GM19397 (cell line): ENCODE measurements around the gene LSR.
"Not testable (repeated sequence)": the region's sequence is repeated elsewhere in the genome, so short reads cannot be mapped to it uniquely, and the experiment has no call there.

Experiments used
- ATAC-seq: cut with Tn5 transposase; IDR thresholded peaks from one replicate; pipeline ENCODE4 v1.9.1; 2021; ENCODE audit warnings: mild to moderate bottlenecking, moderate library complexity; ENCODE audit not compliant: unreplicated experiment

Gene LSR

DNA sequence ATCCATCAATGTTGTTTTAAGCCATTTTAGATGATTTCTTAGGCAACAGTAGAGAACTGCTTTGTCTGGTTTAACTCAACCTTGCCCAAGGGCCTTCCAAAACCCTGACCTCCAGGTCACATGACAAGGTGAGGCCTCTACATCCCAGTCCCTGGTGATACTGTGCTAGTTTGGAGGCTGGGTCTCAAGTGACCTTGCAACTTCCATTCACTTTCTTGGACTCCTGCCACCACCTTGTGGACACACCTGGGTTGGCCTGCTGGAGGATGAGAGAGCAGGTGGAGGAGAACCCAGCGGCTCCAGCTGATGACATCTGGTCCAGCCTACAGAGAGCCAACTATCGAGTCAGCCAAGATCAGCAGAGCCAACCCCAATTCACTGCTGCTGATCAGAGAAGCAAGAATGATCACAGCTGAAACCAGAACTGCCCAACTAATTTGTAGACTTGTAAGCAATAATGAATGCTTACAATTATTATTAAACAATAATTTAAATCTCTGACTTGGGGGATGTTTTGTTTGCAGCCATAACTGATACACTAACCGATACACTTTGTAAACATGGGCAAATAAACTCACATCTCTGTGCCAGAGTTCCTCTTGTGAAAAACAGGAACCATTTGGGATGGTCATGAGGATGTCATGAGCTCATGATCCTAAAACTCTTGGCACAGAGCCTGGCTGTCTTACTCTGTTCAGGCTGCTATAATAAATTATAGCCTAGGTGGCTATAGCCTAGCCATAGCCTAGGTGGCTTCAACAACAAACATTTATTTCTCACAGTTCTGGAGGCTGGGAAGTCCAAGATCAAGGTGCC is 31.8 kb upstream of the LSR start:
- no peak for ATAC-seq

DNA sequence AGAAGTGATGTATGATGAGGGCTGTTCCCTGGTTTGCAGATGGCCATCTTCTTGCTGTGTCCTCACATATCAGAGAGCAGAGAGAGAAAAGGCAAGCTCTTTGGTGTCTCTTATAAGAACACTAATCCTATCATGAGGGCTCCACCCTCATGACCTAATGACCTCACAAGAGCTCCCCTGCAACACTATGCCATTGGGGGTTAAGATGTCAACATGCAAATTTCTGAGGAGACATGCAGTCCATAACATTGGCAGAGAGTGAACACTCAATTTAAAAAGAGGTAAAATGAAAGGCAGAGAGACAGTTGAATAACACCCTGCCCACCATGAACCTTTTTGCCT is 31.2 kb upstream of the LSR start:
- no peak for ATAC-seq

DNA sequence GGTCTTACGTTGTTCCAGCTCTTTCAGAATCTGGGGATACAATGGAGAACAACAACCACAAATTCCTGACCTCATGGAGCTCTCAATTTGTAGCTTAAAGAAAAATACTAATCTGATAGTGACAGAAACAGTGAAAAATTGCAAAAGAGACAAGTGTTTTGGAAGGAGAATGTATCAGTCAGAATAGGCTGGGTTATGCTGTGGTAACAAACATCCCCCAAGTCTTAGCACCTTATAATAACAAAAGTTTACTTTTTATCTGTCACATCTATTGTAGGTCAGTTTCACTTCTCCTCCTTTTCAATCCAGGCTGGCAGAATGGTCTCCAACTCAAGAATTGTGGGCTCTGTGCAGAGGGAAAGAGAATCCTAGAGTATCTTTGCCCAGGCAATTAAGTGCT is 29.8 kb upstream of the LSR start:
- ATAC-seq: no peak

DNA sequence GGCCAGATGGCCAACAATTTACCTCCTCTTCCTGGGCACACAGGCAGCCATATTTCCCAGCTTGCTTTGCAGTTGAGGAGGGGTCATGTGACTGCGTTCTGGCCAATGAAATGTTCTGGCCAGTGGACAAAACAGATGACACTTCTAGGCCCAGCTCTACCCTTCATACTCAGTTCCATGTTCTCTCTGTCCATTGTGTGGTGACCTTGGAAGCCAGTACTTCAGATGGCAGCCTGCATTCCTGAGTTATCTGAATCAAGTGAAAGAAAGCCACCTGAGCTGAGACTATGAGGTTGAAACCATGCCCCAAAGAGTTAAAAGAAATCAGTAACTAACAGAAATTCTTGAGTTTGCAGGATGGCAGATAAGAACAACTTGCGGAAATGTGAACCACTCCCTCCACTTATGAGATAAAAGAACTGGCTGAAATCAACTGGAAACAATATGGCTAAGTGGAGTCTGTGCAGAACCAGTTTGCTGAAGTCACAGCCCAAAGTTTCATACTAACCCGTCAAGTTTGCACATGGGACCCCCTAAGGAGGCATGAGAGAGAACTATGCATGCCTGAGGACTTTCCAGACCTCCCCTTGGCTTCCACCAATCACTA is 28.4 kb upstream of the LSR start:
- no peak for ATAC-seq

DNA sequence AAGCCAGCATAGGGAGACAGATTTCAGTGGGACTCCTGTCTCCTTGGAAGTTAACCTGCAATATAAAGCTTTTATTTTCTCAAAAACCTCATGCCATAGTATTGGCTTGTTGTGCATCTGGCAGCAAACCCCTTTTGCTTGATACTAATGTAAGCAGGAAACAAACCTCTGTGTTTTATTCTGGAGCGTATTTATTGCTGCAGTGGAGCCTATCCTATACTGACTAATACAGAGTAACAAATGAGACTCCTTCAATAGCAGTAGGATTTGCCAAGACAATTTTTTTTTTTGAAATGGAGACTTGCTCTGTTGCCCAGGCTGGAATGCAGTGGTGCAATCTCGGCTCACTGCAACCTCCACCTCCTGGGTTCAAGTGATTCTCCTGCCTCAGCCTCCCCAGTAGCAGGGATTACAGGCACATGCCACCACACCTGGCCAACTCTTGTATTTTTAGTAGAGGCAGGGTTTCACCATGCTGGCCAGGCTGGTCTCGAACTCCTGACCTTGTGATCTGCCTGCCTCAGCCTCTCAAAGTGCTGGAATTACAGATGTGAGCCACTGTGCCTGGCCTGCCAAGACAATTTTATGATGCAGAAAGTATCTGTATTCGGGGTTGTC is 27.7 kb upstream of the LSR start:
- ATAC-seq: not testable (repeated sequence)

DNA sequence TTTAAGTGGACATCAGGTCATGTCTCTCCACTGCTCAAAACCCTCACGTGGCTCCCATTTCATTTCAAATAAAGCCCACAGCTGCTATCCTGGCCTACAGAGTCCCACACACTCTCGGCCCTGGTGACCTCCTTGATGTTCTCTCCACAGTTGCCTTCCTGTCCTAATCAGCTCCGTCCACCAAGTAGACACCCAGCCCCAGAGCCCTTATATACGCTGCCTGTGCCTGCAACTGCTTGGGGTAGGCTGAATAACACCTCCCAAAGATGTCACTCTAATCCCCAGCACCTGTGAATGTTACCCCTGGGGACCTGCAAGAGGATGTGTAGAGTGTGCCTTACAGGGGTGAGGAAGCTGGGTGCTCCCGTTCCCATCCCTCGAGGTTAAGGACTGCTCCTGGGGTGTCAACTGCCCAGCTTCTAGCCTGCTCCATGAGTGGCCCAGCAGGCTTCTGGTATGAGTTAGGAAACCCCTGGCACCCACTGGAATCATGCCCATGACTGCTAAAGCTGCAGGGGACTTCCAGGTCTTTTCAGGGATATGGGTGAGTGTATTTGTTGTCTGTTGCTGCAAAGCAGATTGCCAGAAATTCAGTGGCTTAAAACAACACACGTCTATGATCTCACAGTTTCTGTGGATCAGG is 26.3 kb upstream of the LSR start:
- no peak for ATAC-seq

DNA sequence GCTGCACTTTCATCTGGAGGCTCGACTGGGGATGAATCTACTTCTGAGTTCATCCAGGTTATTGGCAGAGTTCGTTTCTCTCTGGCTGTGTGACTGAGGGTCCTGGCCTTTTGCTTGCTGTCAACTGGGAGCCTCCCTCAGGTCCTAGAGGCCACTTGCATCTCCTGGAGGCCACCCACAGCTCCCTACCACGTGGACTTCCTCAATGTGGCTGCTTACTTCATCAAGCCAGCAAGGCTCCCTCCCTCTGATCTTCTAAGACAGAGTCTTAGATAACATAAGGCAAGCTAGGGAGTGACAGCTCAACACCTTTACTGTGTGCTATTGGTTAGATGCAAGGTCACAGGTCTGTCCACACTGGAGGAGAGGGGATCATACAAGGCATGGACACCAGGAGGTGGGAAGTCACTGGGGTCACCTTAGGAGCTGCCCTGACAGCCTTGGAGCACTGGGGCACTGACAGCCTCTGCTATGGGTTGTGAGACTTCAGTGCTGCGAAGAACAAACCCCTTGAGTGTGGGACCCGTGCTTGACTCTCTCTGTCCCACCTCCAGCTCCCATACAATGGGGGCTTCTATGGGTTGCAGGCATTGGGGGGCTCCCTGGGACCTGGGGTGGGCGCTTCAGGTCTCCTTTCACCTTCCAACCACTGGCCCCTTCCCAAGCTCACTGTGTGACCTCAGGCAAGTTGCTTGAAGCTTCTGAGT is 25.6 kb upstream of the LSR start:
- no peak for ATAC-seq

DNA sequence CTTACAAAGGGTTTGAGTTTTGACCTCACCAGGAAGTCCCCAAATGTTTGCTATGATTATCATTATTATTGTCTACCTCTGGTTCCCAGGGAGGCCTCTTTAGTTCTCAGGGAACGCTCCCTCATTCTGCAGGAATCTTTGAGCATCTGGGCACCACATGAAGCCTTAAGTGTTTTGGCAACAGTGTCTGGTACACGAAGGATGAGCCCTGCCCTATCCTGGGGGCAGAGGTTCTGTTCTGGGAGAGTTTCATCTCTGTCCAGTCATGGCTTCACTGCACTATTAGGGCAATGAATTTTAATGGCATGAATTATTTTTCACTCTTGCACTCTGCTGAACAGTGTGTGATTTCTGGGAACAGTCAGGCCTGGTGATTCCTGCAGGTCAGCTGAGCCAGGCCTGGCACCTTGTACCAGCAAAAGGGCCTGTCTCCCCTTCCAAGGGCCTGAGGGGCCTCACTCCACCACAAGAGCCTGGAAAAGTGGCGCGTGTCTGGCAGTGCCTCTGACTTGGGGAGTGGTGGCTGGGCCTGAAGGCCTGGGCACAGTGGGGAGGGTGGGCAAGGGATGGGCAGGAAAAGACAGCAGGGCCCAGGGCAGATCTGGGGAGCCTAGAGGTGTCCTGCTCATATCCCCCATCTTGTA is 24.8 kb upstream of the LSR start:
- ATAC-seq: no peak

DNA sequence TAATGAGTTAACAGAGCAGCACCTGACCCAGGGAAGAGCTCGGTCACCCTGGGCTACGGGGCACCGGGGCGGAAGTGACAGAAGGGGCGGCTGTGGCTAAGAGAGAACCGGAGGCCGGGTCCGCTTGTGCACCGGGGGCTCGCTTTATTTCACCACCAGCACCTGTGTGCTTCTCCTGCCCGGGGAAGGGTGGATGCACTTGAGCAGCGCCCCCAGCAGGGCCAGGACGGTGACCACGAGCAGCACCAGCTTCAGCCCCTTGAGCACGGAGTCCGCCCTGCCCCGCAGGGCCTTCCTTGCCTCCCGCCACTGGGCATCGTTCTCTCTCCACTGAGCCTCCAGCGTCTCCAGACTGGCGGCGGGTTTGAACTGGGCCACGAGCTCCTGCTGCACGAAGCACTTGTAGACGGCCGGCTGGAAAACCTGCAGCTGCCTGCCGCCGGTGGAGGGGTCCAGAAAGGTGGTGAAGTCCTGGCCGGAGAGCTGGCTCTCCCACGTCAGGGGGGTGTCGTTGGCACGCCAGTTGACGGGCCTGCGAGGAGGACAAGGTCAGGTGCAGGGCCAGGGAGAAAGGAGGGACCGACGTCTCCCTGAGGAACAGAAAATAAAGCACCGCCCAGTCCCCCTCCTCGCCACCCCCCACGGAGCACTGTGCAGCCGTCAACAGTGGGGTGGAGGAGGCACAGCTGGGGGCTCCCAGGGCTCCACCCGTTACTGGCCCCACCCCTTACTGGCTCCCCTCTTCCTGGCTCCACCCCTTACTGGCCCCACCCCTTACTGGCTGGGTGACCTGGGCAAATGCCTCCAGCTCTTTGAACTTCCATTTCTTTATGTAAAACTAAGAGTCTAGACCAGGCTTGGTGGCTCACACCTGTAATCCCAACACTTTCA is 23.9 kb upstream of the LSR start:
- no peak for ATAC-seq

DNA sequence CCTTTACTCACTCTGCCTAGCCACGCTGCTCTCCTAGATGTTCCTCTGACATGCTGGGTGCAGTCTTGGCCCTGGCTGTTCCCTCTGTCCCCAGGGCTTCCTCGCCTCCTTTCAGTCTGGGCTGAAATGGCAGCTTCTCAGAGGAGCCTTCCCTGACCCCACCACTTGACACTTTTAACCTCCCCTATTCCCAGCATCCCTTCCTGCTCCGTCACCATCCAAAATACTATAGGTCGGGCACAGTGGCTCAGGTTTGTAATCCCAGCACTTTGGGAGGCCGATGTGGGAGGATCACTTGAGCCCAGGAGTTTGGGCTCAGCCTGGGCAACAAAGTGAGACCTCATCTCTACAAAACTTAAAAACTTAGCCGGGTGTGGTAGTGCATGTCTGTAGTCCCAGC is 22.9 kb upstream of the LSR start:
- ATAC-seq: no peak

DNA sequence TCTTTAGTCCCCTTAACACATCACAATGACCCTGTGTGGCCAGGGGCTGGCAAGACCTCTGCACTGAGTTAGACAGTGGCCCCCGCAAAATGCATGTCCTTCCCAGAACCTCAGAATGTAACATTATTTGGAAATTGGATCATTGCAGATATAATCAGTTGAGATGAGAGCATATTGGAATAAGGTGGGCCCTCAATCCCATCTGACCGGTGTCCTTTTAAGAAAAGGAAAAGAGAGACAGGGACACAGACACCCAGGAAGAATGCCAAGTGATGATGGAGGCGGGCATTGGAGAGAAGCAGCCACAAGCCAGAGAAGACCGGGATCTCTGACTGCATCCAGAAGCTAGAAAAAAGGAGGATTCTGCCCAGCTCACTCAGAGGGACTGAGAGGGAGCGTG is 22.1 kb upstream of the LSR start:
- no peak for ATAC-seq

DNA sequence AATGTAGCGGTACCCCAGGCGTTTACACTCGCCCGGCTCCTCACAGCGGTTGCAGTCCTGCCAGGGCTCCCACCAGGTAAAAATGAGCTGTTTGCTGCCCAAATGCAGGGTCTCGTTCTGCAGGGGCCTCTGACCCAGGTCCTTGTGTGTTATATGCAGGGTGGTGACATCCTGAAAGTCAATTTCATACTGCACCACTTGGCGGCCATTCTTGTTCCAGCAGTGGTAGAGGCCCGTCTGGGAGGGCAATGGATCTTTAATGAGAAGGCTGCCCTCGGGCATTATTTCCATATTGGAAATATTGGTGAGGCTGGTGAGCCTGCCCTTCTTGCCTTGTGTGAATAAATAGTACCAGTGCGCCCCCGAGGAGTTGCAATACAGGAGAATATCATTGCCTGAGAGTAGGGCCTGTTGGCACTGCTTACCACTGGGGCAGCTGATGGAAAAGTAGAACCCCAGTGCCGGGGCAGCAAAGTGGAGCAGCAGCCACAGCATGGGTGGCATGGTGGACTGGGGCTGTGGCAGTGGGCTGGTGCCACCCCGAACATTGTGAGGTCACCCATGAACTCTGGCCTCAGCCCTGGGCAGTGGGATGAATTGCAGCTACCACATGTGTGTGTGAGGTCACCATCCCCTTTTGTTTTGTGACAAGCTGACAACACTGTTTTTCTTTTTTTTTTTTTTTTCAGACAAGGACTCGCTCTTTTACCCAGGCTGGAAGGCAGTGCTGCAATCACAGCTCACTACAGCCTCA is 20.4 kb upstream of the LSR start, which contains the start of gene FAM187B:
Gene FAM187B (minus strand): TSS at position 563 of the 754 bp plus-strand sequence. CDS start 59 bp downstream, at position 504.
- no peak for ATAC-seq

DNA sequence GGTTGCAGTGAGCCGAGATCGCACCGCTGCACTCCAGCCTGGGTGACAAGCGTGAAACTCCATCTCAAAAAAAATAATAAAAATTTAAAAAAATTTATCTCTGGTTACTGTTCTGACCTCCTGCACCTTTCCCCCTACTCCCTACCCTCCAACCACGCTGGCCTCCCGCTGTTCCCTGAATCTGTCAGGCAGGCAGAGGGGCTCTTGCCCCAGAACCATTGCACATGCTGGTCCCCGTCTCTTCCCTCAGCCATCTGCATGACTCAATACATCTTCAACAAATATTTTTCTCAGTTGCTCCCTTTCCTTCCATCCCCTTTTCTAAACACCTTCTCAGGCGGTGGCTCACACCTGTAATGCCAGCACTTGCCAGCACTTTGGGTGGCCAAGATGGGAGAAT is 19.2 kb upstream of the LSR start:
- no peak for ATAC-seq

DNA sequence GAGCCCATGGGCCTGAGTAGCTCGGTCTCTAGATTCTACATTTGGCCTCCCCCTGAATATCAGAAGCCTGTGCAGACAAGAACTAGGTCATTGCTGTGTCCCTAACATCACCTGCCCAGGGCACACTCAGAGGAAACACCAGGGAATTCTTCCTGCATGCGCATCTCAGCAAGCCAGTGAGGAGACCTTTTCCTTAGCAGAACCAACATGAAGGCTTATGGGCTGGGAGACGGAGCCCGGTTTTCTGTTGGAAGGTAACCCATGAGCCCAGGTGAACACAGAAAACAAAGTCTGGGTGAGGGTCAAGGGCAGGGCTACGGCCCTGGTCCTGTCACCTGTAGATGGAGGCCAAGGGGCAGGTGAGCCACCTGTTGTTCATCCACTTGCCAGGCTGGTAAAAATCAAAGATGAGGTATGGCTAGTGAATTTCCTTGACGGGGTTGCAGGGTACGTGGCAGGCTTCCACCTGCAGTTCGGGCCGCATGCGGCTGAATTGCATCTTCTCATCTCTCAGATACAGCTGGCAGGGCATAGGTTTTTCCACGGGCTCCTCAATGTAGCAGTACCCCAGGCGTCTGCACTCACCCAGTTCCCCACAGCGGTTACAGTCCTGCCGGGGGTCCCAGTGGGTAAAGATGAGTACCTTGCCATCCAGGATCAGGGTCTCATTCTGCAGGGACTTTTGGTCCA is 16.7 kb upstream of the LSR start:
- ATAC-seq: no peak

DNA sequence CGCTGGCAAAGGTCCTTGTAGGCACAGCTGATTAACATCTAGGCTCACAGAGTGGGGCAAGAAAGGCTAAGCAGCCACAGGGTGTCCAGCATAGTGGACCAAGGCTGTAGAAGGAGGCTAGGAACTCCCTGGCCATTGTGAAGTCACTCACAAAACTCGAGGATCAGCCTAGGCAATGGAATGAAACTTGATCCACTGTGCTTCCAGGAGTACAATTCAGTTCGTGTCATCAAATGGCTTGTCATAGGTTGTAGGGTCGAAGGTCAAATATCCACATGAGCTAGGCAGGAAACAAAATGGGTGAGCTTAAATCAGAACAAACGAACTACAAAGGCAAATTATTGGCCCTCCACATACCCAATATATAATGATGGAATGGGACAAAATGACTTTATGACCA is 15.9 kb upstream of the LSR start:
- no peak for ATAC-seq

DNA sequence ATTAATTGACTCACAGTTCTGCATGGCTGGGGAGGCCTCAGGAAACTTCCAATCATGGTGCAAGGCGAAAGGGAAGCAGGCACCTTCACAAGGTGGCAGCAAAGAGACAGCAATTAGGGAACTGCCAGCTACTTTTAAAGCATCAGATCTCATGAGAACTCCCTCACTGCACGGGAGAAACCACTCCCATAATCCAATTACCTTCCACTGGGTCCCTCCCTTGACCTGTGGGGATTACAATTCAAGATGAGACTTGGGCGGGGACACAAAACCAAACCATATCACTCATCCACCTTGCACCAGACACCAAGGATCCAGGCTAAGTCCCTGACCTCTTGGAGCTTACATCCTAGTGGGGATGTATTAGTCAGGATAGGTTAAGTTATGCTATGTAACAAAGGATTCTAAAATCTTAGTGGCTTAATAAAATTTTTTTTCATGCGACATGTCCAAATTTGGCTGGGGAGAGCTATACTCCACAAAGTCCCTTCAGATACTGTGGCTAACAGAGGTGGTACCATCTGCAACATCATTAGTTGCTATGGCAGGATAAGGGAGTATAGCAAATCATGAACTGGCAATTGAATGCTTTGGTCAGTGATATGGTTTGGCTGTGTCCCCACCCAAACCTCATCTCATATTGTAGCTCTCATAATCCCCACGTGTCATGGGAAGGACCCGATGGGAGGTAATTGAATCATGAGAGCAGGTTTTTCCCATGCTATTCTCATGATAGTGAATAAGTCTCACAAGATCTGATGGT is 12.0 kb upstream of the LSR start:
- ATAC-seq: no peak

DNA sequence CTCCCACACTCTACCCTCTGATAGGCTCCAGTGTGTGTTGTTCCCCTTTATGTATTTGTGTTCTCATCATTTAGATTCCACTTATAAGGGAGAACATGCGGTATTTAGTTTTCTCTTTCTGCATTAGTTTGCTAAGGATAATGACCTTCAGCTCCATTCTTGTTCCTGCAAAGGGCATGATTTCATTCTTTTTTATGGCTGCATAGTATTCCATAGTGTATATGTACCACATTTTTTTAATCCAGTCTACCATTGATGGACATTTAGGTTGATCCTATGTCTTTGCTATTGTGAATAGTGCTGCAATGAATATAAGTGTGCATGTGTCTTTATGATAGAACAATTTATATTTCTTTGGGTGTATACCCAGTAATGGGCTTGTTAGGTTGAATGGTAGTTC is 9.2 kb upstream of the LSR start:
- not testable (repeated sequence) for ATAC-seq

DNA sequence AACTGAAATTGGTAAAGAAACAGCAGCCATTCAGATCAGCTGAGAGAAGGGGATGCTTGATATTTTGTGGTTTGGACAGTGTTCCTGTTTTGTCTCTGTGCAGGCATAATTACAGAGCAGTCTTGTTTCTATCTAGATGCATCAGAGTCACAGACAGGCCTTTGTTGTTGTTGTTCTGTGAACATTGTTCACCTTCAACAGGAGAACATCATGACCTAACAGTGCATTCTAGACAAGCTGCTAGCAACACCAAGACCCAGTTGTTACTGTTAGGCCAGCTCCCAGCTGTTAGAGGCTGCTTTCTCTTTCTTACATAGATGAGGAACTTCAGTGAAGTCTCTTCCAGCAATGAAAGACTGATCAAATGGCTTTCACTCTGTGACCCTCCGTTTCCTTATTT is 8.5 kb upstream of the LSR start:
- ATAC-seq: no peak
